Activated CD4-positive, CD25-positive, alpha-beta regulatory T cell treated with anti-CD3 and anti-CD28 coated beads, Interleukin-2, amount 50 U/mL, for 16 hours (primary cell): ENCODE data around the gene UNC13B.
"Not testable (repeated sequence)": the region's sequence is repeated elsewhere in the genome, so short reads cannot be mapped to it uniquely, and the experiment has no call there.

ENCODE experiments used
- DNase-seq: peaks from one replicate; pipeline ENCODE4 v3.0.0-alpha.2; 2020; ENCODE audit warnings: low read depth, low spot score

The UNC13B gene

DNA sequence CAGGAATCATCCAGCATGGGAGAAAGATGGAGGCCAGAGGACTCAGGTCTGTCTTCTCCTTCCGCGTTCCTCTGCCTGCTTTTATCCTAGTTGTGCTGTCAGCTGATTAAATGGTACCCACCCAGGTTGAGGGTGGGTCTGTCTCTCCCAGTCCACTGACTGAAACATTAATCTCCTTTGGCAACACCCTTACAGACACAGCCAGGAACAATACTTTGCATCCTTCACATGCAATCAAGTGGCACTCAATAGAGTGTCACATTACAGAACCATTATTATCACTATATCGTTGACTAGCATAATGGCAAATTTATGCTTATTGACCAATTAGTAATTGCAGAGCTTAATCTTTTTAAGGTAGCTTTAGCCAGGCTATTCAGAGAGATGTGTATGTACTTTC lies 64.8 kb downstream of the UNC13B start:
- DNase-seq: no peak

GRCh38 chr9:35227284-35227683 lies 65.5 kb downstream of the UNC13B start:
- no peak for DNase-seq

GRCh38 chr9:35229066-35229778 lies 67.4 kb downstream of the UNC13B start:
- no peak for DNase-seq

DNA sequence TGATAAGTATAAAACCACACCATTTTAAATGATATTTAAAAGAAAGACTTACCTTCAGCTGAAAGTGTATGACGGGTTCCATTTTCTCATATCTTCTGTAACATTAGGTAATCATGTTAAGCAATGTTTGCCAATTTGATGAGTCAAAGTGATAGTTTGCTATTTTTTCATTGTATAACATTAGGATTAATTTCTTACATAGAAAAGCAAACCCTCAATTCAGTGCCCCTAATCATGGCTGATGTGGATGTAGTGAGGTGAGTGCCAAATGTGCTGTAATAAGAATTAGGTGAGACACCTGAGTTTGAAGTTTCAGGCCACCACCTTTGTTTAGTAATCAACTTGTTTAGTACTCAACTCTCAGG lies 68.0 kb downstream of the UNC13B start:
- no peak for DNase-seq

DNA sequence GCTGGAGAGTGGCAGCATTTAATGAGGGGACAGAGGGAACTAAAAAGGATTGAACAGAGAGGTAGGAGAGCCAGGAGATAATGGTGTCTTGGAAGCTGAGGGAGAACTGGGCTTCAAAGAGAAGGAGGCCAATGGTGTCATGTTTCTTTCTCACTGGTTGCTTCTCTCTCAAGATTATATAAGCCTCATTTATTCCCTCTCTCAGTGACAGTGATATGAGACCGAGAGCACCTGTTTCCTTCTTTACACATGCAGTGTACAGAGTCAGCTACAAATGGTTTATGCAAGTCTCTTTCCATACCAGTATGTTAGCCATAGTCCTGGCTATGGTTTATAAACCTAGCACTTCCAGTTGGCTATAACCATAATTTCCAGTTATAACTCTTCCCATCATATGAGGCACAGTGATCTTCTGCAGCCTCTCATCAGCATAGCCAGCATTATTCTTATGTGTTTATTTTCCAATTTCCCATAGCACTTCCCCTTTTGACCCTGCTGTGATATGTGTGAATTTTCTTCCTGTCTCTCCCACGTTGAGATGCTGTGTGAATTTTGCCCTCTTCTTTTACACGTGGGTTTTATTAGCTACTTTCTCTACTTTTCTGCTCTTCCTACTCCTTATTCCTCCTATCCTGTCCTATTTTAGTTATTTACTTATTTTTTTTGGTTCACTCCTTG lies 71.2 kb downstream of the UNC13B start:
- DNase-seq: no peak

DNA sequence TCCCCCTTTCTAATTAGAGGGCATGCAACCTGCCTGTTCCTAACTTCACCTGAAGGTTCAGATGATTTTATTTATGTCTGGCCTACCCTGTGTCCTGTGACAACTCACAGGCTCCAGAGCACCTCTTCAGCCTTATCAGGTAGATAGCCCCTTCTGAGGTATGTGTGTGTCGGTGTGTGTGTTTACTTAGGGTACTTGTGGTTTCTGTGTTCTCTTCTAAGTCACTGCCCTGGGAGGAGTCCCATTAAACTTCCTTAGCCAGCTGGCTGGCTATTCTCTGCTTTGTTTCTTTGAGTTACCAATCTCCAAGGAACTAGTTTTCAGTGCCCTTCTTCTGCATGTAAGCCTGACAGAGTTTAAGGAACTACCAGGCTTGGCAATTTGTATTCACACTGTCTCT lies 74.9 kb downstream of the UNC13B start:
- no peak for DNase-seq

- no peak for DNase-seq
These were observed 75.5 kb downstream of the UNC13B start for GRCh38 chr9:35237311-35237710.

DNA sequence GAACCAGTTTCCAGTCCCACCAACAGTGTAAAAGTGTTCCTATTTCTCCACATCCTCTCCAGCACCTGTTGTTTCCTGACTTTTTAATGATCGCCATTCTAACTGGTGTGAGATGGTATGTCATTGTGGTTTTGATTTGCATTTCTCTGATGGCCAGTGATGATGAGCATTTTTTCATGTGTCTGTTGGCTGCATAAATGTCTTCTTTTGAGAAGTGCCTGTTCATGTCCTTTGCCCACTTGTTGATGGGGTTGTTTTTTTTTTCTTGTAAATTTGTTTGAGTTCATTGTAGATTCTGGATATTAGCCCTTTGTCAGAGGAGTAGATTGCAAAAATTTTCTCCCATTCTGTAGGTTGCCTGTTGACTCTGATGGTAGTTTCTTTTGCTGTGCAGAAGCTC lies 84.1 kb downstream of the UNC13B start:
- not testable (repeated sequence) for DNase-seq

DNA sequence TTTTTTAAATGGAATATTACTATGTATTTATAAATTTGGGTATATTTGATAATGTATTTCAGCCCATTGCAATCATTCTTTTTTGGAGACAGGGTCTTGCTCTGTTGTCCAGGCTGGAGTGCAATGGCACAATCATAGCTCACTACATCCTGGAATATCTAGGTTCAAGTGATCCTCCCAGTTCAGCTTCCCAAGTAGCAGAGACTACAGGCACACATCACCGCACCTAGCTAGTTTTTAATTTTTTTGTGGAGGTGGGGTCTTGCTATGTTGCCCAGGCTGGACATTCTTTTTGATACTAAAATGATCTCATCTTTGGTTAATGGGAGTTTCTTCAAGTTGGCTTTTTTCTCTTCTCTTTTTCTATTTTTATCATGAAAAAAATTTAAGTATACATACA lies 91.3 kb downstream of the UNC13B start:
- no peak for DNase-seq

- no peak for DNase-seq
These were observed 92.4 kb downstream of the UNC13B start for GRCh38 chr9:35254237-35254636.

DNA sequence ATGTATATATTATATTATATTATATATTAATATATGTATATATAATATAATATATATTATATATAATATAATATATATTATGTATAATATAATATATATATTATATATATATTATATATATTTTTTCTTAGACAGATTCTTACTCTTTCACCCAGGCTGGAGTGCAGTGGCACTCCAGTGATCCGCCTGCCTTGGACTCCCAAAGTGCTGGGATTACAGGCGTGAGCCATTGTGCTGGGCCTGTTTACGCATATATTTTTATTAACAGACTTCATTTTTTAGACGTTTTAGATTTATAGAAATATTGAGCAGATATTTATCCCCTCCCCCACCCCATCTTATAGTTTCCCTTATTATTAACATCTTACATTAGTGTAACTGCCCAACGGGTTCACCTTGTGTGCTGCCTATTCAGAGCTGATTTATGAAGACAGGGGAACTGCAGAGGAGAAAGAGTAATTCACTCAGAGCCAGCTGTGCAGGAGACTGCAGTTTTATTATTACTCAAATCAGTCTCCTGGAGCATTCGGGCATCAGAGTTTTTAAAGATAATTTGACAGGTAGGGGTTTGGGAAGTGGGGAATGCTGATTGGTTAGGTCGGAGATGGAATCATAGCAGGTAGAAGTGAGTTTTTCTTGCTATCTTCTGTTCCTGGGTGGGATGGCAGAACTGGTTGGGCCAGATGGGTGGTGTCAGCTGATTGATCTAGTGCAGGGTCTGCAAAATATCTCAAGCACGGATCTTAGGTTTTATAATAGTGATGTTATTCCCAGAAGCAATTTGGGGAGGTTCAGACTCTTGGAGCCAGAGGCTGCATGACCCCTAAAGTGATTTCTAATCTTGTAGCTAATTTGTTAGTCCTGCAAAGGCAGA lies 93.4 kb downstream of the UNC13B start:
- DNase-seq: no peak

DNA sequence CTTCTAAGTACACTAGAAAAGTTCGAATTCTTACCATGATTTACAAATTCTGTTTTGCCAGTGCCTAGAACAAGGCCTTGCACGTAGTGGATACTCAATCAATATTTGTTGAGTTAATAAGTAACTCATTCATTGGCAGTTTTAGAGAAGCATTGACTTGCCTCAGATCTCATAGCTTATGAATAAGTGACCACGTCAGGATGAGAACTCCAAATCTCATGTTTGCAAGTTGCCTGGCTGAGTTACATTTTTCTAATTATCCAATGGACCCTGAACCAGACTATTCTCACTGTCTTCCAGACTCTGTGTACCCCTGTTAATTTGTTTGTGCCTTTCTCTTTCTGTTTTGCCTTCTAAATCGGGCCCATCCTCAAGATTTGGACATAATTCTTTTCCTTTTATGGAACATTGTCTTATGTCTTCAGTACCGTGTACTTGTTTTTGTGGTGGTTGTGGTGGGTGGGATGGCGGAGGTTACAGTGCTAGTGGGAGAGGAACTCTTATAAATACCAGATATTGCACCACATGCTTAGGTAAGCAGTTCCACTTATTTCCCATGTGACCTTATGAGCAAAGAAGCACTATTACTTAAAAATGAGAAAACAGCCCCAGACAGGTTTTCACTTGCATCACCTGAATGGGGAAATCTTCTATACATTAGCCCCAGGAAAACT lies 96.3 kb downstream of the UNC13B start:
- DNase-seq: no peak

GRCh38 chr9:35258660-35259474 lies 97.1 kb downstream of the UNC13B start:
- peak; percentile 3 for DNase-seq

- no peak for DNase-seq
These were observed 98.4 kb downstream of the UNC13B start for GRCh38 chr9:35260186-35260585.

- DNase-seq: no peak
These were observed 100.3 kb downstream of the UNC13B start for GRCh38 chr9:35262064-35262463.

DNA sequence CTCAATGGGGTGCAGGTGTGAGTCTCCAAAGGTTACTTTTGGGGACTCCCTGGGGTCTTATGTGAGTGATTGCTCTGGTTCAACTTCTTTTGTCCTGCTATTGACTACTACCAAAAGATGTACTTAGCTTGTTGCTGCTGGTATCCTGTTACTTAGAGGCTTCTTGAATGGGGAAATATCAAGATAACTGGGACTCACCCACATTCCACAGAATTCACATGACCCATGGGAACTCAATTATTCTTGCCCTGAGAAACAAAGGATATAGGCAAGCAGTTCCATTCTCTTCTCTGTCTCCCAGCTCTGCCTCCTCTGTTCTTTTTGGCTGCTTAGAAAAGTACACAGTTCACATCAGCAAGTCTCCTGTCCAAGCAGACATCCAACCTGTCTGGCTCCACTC lies 105.9 kb downstream of the UNC13B start:
- no peak for DNase-seq

- DNase-seq: no peak
These were observed 108.1 kb downstream of the UNC13B start for GRCh38 chr9:35269919-35270318.

DNA sequence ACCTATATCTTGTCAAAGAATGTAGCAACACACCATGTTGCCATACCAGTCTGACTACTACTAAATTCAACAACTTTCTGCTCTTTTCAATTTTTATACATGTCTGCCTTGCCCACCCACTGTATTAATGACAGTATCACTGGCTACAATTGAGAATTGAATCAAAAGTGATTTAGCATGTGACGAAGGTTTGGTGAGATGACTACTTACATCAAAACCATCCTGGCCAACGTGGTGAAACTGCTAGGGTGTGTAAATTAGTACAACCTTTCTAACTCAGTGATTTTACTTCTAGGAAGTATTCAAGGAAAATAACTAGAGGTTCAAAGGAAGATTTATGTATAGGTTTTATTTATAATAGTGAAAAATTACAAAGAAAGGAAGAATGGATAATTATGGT lies 109.8 kb downstream of the UNC13B start:
- no peak for DNase-seq

GRCh38 chr9:35272989-35273388 lies 111.2 kb downstream of the UNC13B start:
- DNase-seq: no peak

DNA sequence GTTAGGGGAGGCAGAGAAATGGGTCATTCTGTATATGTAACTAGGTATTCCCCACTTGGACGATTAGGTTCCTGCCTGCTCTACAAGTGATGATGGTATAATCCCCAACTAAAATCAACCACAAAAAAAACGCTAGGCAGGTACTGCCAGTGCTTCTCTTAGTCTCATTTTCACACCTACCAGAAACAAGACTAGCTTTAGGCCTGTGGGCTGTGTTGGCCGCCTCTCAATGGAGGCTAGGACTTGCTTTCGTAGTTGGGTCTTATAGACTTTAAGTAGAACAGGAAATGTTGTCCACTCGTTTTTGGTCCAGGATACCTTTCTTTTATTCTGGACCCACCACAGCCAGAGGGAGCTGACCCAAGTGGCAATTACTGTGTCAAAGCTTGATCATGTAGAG lies 111.8 kb downstream of the UNC13B start:
- DNase-seq: no peak

DNA sequence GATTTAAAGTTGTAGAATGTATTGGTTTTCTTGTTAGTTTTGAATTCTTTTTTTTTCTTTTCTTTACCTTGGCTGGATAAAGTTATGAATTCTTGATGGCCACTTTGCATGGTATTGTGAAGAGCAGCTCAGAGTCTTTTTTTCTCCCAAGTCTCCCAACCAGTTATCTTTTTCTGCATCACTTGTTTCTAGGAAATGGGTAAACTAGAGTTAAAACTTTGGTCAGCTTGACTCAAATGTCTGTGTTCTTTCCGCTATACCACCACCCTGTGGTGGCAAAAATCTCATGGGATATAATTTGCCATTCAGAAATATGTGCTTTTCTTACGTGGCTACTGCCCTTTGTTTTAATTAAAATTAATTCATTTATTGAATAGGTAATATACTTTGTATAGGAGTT lies 113.2 kb downstream of the UNC13B start:
- no peak for DNase-seq
